ENCODE data around the gene TENM3.

TENM3 gene

GRCh38 chr4:182776376-182777105 lies 533.3 kb downstream of the TENM3 start:
- no peaks in the 10 kb centered on the region for H3K27me3 ChIP-seq (ENCODE audit: insufficient read depth, low read length)
- H3K36me3 ChIP-seq (ENCODE audit: insufficient read depth, low read length): no peaks in the 10 kb centered on the region
- no peaks in the 10 kb centered on the region for H3K4me1 ChIP-seq (ENCODE audit: control insufficient read depth, insufficient read depth, low read length, unreplicated experiment)
- no peaks in the 10 kb centered on the region for H3K79me2 ChIP-seq (ENCODE audit: control insufficient read depth, insufficient read depth, low read length, unreplicated experiment)
- no peak overlapping the region for H2AFZ ChIP-seq (ENCODE audit: low read length, unreplicated experiment)
- no peak overlapping the region for H3K27ac ChIP-seq (ENCODE audit: low read depth, low read length)
- H3K4me3 ChIP-seq (ENCODE audit: low read depth, low read length): no peak overlapping the region

GRCh38 chr4:182778222-182778982 lies 535.2 kb downstream of the TENM3 start:
- Histone ChIP-seq H3K4me1 (ENCODE audit: control insufficient read depth, insufficient read depth, low read length, unreplicated experiment) (no peaks in the 10 kb centered on the region), H2AFZ (ENCODE audit: low read length, unreplicated experiment) (no peak overlapping the region), H3K4me3 (ENCODE audit: low read depth, low read length) (no peak overlapping the region), H3K36me3 (ENCODE audit: insufficient read depth, low read length) (no peaks in the 10 kb centered on the region), H3K27me3 (ENCODE audit: insufficient read depth, low read length) (no peaks in the 10 kb centered on the region), H3K27ac (ENCODE audit: low read depth, low read length) (no peak overlapping the region), H3K79me2 (ENCODE audit: control insufficient read depth, insufficient read depth, low read length, unreplicated experiment) (no peaks in the 10 kb centered on the region)

- no peak overlapping the region for H2AFZ ChIP-seq (ENCODE audit: low read length, unreplicated experiment)
- no peak overlapping the region for H3K27ac ChIP-seq (ENCODE audit: low read depth, low read length)
- no peak overlapping the region for H3K4me3 ChIP-seq (ENCODE audit: low read depth, low read length)
- no peaks in the 10 kb centered on the region for H3K36me3 ChIP-seq (ENCODE audit: insufficient read depth, low read length)
- H3K27me3 ChIP-seq (ENCODE audit: insufficient read depth, low read length): no peaks in the 10 kb centered on the region
- no peaks in the 10 kb centered on the region for H3K79me2 ChIP-seq (ENCODE audit: control insufficient read depth, insufficient read depth, low read length, unreplicated experiment)
- H3K4me1 ChIP-seq (ENCODE audit: control insufficient read depth, insufficient read depth, low read length, unreplicated experiment): no peaks in the 10 kb centered on the region
Measured at GRCh38 chr4:182786991-182787390, 543.8 kb downstream of the TENM3 start.

- Histone ChIP-seq H3K27me3 (ENCODE audit: insufficient read depth, low read length) (no peaks in the 10 kb centered on the region), H3K4me1 (ENCODE audit: control insufficient read depth, insufficient read depth, low read length, unreplicated experiment) (no peaks in the 10 kb centered on the region), H3K27ac (ENCODE audit: low read depth, low read length) (no peak overlapping the region)
Measured at GRCh38 chr4:182788201-182788600, 545.0 kb downstream of the TENM3 start.

GRCh38 chr4:182789529-182789928 lies 546.3 kb downstream of the TENM3 start:
- Histone ChIP-seq H3K4me3 (ENCODE audit: low read depth, low read length) (no peak overlapping the region), H3K36me3 (ENCODE audit: insufficient read depth, low read length) (peaks cover 15% of the 10 kb centered on the region; the same call in 1 of the 2 replicates), H3K79me2 (ENCODE audit: control insufficient read depth, insufficient read depth, low read length, unreplicated experiment) (no peaks in the 10 kb centered on the region), H2AFZ (ENCODE audit: low read length, unreplicated experiment) (no peak overlapping the region), H3K4me1 (ENCODE audit: control insufficient read depth, insufficient read depth, low read length, unreplicated experiment) (no peaks in the 10 kb centered on the region), H3K27ac (ENCODE audit: low read depth, low read length) (no peak overlapping the region), H3K27me3 (ENCODE audit: insufficient read depth, low read length) (no peaks in the 10 kb centered on the region)

More at GRCh38 chr4:182788201-182788600, 545.0 kb downstream of the TENM3 start:
- Histone ChIP-seq H3K4me3 (ENCODE audit: low read depth, low read length) (no peak overlapping the region), H2AFZ (ENCODE audit: low read length, unreplicated experiment) (no peak overlapping the region), H3K36me3 (ENCODE audit: insufficient read depth, low read length) (peaks cover 5% of the 10 kb centered on the region; the same call in 1 of the 2 replicates), H3K79me2 (ENCODE audit: control insufficient read depth, insufficient read depth, low read length, unreplicated experiment) (no peaks in the 10 kb centered on the region)

GRCh38 chr4:182795446-182796238 lies 552.4 kb downstream of the TENM3 start:
- H3K27ac ChIP-seq (ENCODE audit: low read depth, low read length): no peak overlapping the region
- H3K27me3 ChIP-seq (ENCODE audit: insufficient read depth, low read length): no peaks in the 10 kb centered on the region
- H3K4me1 ChIP-seq (ENCODE audit: control insufficient read depth, insufficient read depth, low read length, unreplicated experiment): no peaks in the 10 kb centered on the region
- no peak overlapping the region for H3K4me3 ChIP-seq (ENCODE audit: low read depth, low read length)
- peaks cover 30% of the 10 kb centered on the region; the same call in 1 of the 2 replicates for H3K36me3 ChIP-seq (ENCODE audit: insufficient read depth, low read length)
- H2AFZ ChIP-seq (ENCODE audit: low read length, unreplicated experiment): no peak overlapping the region
- no peaks in the 10 kb centered on the region for H3K79me2 ChIP-seq (ENCODE audit: control insufficient read depth, insufficient read depth, low read length, unreplicated experiment)

- Histone ChIP-seq H3K4me1 (ENCODE audit: control insufficient read depth, insufficient read depth, low read length, unreplicated experiment) (no peaks in the 10 kb centered on the region), H3K27me3 (ENCODE audit: insufficient read depth, low read length) (no peaks in the 10 kb centered on the region), H3K36me3 (ENCODE audit: insufficient read depth, low read length) (peaks cover 13% of the 10 kb centered on the region; the same call in 1 of the 2 replicates), H3K79me2 (ENCODE audit: control insufficient read depth, insufficient read depth, low read length, unreplicated experiment) (no peaks in the 10 kb centered on the region), H3K27ac (ENCODE audit: low read depth, low read length) (no peak overlapping the region), H2AFZ (ENCODE audit: low read length, unreplicated experiment) (no peak overlapping the region), H3K4me3 (ENCODE audit: low read depth, low read length) (no peak overlapping the region)
Measured at GRCh38 chr4:182799515-182800215, 556.5 kb downstream of the TENM3 start.

GRCh38 chr4:182800216-182800515 lies 557.0 kb downstream of the TENM3 start:
- Histone ChIP-seq H3K4me3 (ENCODE audit: low read depth, low read length) (no peak overlapping the region), H3K36me3 (ENCODE audit: insufficient read depth, low read length) (peaks cover 12% of the 10 kb centered on the region; the same call in 1 of the 2 replicates), H3K27ac (ENCODE audit: low read depth, low read length) (no peak overlapping the region), H3K4me1 (ENCODE audit: control insufficient read depth, insufficient read depth, low read length, unreplicated experiment) (no peaks in the 10 kb centered on the region), H3K27me3 (ENCODE audit: insufficient read depth, low read length) (no peaks in the 10 kb centered on the region), H3K79me2 (ENCODE audit: control insufficient read depth, insufficient read depth, low read length, unreplicated experiment) (no peaks in the 10 kb centered on the region), H2AFZ (ENCODE audit: low read length, unreplicated experiment) (no peak overlapping the region)

- Histone ChIP-seq H3K79me2 (ENCODE audit: control insufficient read depth, insufficient read depth, low read length, unreplicated experiment) (no peaks in the 10 kb centered on the region), H3K27ac (ENCODE audit: low read depth, low read length) (no peak overlapping the region), H2AFZ (ENCODE audit: low read length, unreplicated experiment) (no peak overlapping the region), H3K27me3 (ENCODE audit: insufficient read depth, low read length) (no peaks in the 10 kb centered on the region), H3K4me3 (ENCODE audit: low read depth, low read length) (no peak overlapping the region), H3K36me3 (ENCODE audit: insufficient read depth, low read length) (peaks cover 12% of the 10 kb centered on the region; the same call in 1 of the 2 replicates), H3K4me1 (ENCODE audit: control insufficient read depth, insufficient read depth, low read length, unreplicated experiment) (no peaks in the 10 kb centered on the region)
Measured at GRCh38 chr4:182801636-182802035, 558.4 kb downstream of the TENM3 start.

GRCh38 chr4:182802621-182803020 lies 559.4 kb downstream of the TENM3 start:
- H3K4me3 ChIP-seq (ENCODE audit: low read depth, low read length): no peak overlapping the region
- no peak overlapping the region for H3K27ac ChIP-seq (ENCODE audit: low read depth, low read length)
- H2AFZ ChIP-seq (ENCODE audit: low read length, unreplicated experiment): no peak overlapping the region
- H3K4me1 ChIP-seq (ENCODE audit: control insufficient read depth, insufficient read depth, low read length, unreplicated experiment): no peaks in the 10 kb centered on the region
- H3K36me3 ChIP-seq (ENCODE audit: insufficient read depth, low read length): peaks cover 12% of the 10 kb centered on the region; the same call in 1 of the 2 replicates
- no peaks in the 10 kb centered on the region for H3K27me3 ChIP-seq (ENCODE audit: insufficient read depth, low read length)
- no peaks in the 10 kb centered on the region for H3K79me2 ChIP-seq (ENCODE audit: control insufficient read depth, insufficient read depth, low read length, unreplicated experiment)
